Right lobe of liver (tissue), 4 donors: ENCODE results near the gene HCLS1.

Experiments
- CTCF ChIP-seq, 4 donors: fragments of 200-600 bp in 3 of 4; fragments of 450-650 bp in 1 of 4; IDR thresholded peaks; one replicate each; pipeline versions ENCODE4 v1.5.1 to v1.8.0; 2016 to 2022; ENCODE audit warnings: antibody characterized with exemption in 4 of 4, mild to moderate bottlenecking in 2 of 4
- POLR2A ChIP-seq: fragments of 450-650 bp; IDR thresholded peaks from one replicate; pipeline ENCODE4 v1.6.1; 2017; ENCODE audit warnings: antibody characterized with exemption, mild to moderate bottlenecking
- donor health status: DM: no; HTN: no; CAD: no.
- donor health status: DM: no; HTN: no; CAD: no.
- donor health status: DM: no; HTN: yes; CAD: no.

GRCh38 chr3:121662742-121663141 is 2.0 kb upstream of the HCLS1 start:
- TF ChIP-seq CTCF (IDR thresholded peaks at IDR 0.05) (no peak), POLR2A (no peak)
